IPS-18c (cell line): ENCODE results near the gene USP40.

Experiments
- H3K4me3 ChIP-seq: 2 replicates; pipeline ENCODE4 v1.7.0; 2013; ENCODE audit warnings: low read depth, mild to moderate bottlenecking, low read length, moderate library complexity; ENCODE audit not compliant: insufficient read depth
- H3K9me3 ChIP-seq: one replicate; pipeline ENCODE4 v1.6.1; 2013; ENCODE audit warnings: mild to moderate bottlenecking, low read length, moderate library complexity; ENCODE audit not compliant: control insufficient read depth, insufficient read depth

Gene USP40

DNA sequence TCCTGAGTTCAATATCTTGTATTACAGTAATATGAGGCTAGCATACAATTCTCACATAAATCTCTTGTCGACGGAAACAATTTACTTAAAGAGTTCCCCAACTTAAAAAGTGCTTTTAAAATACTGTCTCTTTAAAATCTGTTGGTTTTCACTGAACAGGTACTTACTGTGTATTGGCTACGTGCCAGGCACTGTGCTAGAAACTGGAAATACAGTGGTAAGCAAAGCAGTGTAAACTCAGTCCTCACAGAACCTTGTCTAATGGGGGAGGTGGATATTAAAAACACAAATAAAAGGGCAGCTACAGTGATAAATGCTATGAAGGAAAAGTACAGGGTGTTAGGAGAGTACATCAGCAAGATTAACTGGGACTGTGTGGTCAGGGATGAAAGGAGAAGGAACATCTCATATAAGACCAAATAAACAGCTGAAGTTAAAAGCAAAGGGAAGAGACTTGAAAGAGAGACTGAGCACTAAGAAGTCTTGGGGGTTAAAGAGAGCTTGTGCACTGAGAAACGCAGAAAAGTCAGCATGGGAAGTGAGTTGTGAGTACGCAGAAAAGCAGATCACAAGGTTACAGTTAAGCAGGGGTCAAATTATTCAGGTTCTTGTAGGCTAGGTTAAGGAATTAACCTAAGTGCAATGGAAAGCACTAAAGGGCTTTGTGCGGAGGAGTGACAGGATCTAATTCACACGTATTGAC lies 52.5 kb downstream of the USP40 start:
- Histone ChIP-seq H3K4me3 (no peak overlapping the region), H3K9me3 (no peaks in the 10 kb centered on the region)

DNA sequence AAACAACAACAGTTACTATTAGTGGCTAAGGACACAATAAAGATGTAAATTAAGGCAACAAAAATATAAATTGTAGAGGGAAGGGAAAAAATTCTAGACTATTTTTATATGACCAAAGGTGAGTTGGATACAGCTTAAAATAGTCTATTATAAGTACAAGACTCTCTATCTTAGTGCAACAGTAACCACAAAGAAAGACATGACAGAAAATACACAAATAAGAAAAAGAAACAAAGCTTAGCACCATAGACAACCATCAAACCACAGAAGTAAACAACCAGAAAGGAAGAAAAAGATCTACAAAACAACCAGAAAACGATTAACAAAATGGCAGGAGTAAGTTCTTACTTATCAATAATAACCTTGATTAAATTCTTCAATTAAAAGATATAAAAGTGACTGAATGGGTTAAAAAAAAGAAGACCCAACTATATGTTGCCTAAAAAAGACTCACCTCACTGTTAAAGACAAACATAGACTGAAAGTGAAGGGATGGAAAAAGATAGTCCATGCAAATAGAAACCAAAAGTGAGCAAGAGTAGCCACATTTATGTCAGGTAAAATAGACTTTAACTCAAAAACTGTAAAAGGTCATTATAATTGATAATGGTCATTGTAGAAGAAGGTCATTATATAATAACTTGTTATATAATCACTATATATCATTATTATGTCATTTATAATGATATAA lies 62.5 kb downstream of the USP40 start:
- Histone ChIP-seq H3K9me3 (no peaks in the 10 kb centered on the region), H3K4me3 (no peak overlapping the region)

DNA sequence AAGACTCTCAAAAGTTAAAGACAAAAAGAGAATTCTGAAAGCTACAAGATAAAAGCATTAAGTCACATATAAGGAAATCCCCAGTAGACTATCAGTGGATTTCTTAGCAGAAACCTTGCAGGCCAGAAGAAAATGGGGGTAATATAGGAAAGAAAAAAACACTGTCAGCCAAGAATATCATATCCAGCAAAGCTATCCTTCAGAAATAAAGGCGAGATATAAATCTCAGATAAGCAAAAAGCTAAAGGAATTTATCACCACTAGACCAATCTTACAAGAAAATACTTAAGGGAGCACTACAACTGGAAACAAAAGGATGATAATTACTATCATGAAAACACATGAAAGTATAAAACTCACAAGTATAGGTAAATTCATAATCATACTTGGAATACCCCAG lies 63.1 kb downstream of the USP40 start:
- H3K9me3 ChIP-seq, result no peaks in the 10 kb centered on the region
- H3K4me3 ChIP-seq, result no peak overlapping the region

DNA sequence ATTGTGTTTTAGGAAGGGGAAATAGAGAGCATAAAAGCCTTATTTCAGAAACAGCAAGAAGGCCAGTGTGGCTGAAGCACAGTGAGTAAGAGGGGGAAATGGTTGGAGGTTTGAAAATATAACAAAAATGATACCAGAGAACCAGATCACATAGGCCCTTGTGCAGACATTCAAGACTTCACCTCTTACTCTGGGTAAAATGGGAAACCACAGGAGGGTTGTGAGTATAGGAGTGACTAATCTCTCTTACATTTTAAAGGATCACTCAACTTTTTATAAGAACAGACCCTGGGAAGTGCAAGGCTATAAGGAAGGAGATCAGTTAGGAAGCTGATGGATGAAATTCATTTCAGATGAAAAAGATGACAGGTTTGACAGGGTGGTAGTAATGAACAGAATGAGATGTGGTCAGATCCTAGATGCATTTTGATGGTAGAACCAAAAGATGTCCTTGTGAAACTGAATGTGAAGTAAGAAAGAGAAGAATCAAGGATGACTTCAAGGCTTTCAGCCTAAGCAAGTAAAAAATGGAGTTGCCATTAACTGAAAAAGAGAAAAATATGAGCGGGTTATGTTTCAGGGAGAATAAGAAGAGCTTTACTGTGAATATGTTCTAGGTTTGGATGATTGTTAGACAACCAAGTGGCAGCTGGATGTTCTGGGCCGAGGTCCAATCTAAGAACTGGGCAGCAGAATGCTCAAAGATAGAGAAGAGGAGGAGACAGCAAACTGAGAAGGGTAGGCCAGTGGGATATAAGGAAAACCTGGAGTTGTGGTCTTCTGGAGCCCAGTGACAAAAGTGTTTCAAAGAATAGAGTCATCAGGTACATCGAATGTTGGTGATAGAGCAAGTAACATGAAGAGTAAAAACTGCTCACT lies 65.1 kb downstream of the USP40 start:
- H3K4me3 ChIP-seq, result no peak overlapping the region
- H3K9me3 ChIP-seq, result no peaks in the 10 kb centered on the region

DNA sequence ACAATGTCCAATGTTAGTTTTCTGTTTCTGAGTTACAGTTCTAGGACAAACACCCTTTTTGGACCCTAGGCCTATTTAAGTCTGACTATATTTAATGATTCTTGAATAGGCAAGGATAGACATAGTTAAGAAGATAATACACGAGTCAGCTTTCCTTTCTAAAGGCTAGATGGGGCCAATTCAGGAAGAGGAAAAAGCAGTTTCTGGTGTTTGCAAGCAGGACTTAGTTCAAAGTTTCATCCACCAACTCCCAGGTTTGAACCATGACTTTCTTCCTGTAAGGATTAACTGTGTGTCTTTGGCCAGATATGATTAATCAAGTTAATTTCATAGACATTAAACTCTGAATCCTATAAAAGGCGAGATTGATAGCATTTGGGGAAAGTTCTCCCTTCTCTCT lies 66.7 kb downstream of the USP40 start:
- Histone ChIP-seq H3K4me3 (no peak overlapping the region), H3K9me3 (no peaks in the 10 kb centered on the region)

DNA sequence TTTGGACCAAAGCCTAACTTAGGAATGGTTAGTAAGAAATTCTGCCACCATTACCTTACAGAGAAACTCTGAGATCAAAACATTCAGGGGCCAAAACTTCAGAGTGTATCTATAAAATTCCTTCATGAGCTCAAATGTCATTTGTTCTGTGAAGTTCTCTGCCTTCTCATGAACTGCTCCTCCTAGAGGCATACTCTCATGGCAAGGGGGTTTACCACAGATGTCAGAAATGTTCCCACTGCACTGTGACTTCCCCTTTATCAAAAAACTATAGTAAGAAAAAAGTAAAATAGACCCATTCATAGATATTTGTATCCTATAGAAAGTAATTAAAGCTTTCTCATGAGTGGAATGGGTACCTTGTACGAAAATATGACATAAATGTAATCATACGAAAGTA lies 68.5 kb downstream of the USP40 start:
- Histone ChIP-seq H3K9me3 (no peaks in the 10 kb centered on the region), H3K4me3 (no peak overlapping the region)

DNA sequence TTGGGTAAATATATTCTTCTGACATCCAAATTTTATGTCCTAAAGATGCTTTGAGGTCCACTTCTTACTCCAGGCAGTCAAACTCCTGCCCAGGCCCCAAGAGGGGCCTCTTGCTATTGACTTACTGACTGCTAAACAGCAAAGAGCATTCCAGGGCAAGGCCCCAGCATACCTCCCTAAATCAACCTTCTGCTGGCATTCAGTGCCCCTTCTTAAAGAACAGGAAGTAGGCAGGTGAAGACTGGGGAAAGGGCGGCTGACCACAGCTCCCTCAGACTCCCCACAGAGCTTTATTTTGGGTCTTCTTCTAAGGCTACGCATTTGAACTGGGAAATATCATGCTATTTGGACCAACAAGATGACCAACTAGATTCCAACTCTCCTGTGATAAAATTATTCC lies 68.9 kb downstream of the USP40 start:
- Histone ChIP-seq H3K4me3 (no peak overlapping the region), H3K9me3 (no peaks in the 10 kb centered on the region)

DNA sequence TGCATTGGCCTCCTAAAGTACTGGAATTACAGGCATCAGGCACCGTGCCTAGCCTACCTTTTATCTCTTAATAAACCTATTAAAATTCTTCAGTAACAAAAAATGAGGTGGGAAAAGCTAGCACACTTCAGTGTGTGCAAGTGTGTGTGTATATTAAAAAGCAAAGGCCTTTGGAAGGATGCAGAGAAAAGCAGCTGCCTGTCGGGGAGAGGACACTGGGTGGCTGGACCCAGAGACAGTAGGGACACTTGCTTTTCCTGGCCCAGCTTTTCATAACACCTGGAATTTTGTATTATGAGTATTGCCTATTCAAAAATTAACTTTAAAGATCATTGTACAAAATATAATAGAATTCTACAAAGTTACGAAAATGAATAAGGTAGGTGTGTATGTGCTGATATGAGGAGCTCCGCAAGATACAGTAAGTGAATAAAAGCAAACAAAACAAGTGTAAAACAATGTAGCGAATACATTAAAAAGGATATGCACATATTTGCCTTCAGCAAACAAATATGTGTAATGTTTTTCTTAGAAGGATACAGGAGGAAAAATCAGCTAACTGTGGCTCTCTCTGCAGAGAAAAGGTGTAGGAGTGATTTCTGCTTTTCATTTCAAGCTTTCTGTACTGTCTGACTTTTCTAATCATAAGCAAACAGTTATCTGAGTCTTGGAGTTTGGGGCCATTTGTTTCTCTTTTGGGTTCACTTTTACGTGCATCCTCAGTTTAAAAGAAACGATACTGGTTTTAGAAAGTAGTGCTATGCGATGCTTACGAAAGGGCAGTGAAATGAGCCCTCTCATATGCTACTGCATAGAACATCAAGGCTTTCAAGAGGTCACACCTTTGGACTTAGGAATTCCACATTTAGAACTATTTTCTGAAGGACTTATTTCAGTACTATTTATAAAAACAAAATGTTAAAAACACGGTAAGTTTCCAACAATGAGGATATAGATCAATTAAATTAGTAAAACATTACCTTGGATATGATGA lies 70.8 kb downstream of the USP40 start:
- H3K9me3 ChIP-seq, result no peaks in the 10 kb centered on the region
- H3K4me3 ChIP-seq, result no peak overlapping the region

DNA sequence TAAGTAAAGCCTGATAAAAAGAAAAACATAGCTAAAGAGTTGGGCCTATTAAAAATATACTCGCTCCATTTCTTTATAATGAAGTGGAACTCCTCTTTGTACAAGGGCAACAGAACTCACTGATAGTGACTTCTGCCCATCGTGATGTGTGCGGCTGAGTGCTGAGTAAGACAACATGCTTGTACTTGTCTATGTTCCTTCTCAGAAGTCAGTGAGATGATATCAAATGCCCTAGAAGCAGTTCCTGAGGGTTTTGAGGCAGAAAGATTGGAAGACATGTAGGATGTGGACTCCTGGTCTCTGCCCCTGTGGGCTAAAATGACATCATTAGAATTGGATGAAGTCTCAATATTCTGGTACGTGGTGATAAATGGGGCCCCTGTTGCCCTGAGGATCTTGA lies 73.8 kb downstream of the USP40 start:
- no peaks in the 10 kb centered on the region for H3K9me3 ChIP-seq
- H3K4me3 ChIP-seq, result no peak overlapping the region

DNA sequence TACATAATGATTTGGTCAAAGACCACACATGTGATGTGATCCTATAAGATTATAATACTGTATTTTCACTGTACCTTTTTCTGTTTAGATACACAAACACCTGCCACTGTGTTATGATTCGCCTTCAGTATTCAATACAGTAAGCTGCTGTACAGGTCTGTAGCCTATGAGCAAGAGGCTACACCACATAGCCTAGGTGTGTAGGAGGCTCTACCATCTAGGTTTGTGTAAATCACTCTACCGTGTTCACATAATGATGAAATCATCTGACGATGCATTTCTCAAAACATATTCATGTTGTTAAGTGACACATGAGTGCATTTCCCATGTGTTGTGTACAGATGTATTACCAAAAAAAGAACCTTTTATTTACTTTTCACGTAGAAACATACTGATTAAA lies 74.5 kb downstream of the USP40 start:
- Histone ChIP-seq H3K9me3 (no peaks in the 10 kb centered on the region), H3K4me3 (no peak overlapping the region)

DNA sequence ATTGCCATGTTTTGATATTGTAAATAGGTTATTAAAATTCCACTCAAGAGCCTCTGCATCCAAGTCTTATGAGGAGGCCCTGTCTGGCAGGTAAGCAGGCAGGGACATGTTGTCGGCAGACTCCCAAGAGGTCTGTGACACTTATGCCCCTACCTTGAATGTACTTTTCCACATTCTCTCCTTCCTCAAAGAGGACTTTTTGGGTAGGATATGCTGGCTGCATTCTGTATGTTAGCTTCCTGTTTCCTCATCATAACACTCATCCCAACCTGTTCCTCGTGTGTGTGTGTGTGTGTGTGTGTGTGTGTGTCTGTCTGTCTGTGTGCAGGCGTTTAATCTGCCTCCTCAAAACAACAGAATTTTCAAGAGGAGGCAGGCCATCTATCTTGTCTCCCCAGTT lies 75.3 kb downstream of the USP40 start:
- H3K9me3 ChIP-seq, result no peaks in the 10 kb centered on the region
- no peak overlapping the region for H3K4me3 ChIP-seq

DNA sequence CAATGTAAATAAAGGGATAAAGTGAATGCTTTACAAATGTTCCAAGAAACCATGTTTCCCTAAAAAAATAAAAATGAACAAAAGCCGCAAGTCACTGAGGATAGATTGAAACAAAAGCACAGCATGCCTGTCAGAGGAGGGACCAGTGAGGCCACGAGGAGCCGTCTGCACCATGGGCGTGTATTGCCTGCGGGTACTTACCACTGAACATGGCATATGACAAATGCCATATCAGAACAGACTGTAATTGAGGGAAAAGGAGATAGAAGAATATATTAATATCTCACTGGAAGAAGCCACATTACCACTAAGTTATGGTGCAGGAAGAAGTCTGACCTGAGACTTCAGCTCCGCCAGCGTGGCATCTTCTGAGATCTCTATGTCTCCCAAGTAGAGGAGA lies 75.8 kb downstream of the USP40 start:
- Histone ChIP-seq H3K9me3 (no peaks in the 10 kb centered on the region), H3K4me3 (no peak overlapping the region)

DNA sequence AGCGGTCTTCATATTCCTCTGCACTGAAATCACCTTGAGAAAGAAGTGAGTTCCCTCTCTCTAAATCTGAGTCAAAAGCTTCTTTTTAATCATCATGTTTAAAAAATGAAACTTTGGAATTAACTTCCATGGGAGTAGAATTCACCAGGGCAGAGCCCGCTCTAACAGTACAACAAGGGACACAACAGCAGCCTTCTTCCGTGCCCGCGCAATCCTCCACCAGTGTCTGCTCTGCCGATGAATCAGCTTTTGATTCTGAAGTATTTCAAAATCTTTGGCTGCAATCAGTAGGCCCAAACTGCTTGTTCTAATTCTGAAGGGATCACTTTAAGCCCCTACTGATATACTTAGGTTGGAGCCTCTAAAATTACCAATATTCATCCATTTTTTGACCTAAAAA lies 76.9 kb downstream of the USP40 start:
- H3K9me3 ChIP-seq, result peaks cover 2% of the 10 kb centered on the region
- no peak overlapping the region for H3K4me3 ChIP-seq

DNA sequence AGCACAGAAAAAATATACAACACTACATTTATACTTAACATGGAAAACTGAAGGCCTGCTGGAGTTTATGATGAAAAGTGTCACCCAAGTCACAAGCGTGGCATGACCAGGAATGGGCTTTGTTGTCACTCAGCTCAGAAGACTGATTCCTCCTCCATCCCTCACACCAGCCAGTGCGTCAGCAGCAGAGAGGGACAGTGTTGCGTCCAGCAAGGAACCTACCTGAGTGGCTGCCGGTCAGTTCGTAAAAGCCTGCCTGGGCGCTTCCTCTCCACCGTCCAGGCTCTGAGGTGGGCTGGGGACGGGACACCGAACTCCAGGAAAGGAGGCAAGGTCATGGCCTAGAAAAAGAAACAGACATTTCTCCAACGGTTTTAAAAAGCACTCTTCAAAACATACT lies 77.4 kb downstream of the USP40 start:
- Histone ChIP-seq H3K4me3 (no peak overlapping the region), H3K9me3 (peaks cover 4% of the 10 kb centered on the region)

DNA sequence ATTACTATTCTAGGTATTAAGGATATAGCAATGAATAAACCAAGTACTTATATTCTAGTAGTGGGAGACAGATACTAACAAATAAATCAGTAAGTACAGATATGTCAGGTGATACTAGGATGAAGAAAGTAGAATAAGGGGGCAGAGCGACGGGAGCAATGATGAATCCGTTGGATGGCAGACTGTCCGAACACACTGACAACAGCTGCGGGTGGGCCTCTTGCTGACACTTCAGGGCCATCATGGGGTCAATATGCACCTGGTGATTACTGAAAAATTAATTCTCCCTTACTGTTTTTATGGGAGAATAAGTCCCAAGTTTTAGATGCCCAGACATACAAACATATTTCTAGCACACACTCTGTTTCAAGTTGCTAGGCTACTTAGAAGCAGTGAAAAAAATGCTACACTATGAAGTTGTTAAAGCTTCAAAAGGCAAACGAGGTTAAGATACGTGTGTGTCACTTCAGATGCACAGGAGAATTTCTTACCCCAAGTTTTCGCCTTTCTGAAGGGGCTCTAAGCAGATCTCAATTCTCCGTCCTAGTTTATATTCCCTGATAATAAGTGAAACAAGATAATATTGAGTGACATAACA lies 78.7 kb downstream of the USP40 start:
- peaks cover 10% of the 10 kb centered on the region for H3K9me3 ChIP-seq
- no peak overlapping the region for H3K4me3 ChIP-seq

DNA sequence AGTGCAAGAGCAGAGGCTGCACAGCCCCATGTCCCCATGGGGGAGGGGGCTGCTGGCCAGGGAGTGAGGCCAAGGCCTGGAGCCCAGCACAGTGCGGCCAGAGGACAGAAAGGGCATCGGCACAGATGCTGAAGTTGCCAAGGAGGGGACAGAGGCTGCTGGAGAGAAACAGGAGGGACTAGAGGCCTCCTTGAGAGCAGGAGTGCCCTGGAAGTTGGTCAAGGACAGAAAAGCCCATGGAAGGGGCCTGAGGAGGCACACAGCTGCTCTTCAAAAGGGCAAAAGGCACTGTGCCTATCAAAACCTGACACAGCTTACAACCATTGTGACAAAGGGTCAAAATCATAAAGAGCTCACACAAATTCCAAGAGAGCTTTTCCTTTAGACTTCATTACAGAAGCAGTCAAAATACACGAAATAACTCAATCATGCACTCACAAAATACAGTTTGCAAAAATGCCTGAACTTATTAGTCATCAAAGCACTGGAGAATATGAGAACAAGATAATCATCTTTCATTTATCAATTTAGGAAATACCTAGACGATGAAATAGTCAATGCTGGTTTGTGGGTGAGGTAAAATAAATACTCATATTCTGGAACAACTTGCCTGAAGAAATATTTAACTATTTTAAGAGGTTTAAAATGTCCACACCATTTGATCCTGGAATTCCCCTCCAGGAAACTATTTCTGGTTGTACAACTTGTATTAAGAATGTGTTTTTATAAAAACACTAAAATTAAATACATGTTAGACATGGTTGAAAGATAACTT lies 79.6 kb downstream of the USP40 start:
- Histone ChIP-seq H3K4me3 (no peak overlapping the region), H3K9me3 (peaks cover 13% of the 10 kb centered on the region)
